Raji (cell line): Measurements from ENCODE around the gene ADAMTS17.

Source experiments
- POLR2A ChIP-seq: IDR thresholded peaks from 2 replicates; pipeline ENCODE4 v1.6.1; 2011; ENCODE audit warnings: low read depth, low read length, control low read depth; ENCODE audit not compliant: insufficient read depth

Gene ADAMTS17

DNA sequence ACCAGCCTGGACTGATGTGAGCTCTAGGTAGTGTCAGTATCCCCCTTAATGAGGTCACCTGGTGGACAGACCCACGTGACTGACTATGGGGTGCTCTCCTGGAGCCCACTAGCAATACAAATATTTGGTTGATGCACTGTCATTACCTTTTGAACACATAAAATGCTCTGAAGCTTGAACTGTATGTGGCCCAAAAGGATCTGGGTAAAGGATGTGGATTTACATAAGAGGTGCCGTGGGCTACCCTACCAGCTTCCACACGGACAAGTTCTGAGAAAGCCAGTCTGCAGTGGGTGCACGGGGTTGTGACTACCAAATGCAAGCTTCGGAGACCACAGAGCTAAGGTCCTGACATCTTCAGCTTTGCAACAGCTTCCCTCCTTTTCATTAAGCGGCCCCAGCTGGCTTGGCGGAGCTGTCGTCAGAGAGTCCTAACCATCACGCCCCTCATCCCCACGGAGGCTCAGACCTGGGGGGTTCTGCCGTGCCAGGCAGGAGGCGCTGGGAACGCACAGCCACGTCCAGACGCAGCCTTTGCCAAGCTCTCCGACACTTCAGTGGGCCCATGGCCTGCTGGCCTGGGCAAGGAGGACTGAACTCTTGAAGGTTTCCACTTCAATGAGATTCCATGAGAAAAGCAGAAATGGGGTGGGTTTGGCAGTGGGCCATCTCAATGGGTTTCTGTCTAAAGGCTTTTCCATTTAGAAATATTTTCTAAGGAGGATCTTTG lies 228.3 kb downstream of the ADAMTS17 start:
- TF ChIP-seq POLR2A: no peak

DNA sequence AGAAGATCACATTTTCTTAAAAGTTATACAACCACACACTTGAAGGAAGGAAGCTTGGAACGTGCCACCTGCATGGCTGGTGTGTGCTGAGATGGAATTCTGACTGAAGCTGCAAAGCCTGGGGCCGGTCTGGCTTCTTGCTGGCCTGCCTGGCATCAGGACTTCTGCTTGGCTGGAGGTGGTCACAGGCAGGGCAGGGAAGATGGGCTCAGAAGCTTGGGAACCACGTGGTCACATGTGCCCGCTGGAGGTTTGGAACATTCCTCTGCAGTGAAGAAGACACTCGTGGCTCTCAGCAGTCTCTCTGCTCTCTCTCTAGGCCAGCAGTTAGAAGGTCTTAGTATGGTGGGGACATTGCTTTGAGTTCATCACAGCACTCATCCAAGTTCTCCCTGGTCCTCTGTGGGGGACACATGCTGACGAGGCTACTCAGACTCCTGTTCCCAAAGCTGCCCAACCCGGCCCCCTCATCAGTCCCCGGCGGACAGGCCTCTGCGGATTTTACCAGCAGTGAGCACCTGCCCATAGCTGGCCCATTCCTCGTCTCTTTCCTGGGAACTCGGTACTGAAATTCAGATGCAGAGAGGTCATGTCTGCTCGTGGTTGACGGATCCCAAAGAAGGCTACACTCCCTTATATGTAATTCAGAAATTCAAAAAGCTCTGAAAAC lies 229.0 kb downstream of the ADAMTS17 start:
- TF ChIP-seq POLR2A: no peak

DNA sequence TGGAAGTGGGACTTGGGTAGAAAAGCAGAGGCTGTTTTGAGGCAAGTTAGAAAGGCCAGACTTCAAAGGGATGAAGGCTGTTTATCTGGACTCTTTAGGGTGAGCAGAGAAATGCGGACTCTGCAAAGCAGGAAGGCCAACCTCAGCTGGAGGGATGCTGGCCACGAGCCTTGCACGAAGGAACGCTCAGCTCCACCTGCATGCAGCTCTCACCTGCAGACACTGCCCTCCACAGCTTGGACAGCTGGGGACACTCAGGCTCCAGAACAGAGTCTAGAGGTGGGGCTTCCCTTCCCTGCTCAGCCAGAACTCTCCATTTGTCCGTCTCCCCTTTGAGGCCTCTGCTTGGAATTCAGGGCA lies 229.7 kb downstream of the ADAMTS17 start:
- no peak for TF ChIP-seq POLR2A

DNA sequence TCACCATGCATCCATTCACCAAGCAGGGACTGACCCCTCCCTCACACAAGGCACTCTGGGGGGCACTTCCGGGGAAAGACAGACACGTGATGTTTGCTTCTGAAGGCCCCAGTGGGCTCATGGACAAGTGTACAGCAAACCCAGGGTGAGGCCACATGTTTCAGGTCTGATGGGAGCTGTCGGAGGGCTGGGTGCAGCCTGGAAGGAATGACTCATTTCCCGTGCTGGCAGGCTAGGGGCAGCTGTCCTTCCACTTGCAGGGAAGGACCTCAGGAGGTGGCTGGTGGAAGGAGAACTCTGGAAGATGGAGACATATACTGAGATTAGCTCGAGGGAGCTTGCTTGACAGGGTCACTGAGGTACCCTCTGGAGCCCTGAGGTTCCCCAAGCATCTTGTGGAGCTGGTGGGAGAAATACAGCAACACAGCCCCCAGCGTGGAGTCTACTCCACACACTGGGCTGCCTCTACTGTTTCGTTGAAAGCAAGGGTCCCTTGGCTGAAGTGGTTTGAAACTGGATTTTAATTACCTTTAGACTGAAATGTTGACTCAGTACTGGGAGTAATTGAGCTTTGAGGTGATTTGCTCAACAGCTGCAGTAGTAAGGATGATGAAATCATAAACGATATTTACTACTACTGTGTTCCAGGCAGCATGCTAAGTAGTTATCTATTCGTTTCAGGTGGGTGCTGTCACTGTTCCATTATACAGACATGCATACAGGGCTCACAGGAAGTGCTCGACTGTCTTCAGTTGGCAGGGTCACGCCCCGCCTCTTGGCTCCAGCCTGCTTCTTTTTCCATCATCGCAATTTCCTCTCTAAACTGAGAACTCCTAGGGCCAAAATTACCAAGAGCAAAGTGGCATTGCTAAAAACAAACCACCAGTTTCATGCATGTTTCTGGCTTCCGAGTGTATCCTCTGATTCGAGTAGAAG lies 230.4 kb downstream of the ADAMTS17 start:
- TF ChIP-seq POLR2A: no peak

DNA sequence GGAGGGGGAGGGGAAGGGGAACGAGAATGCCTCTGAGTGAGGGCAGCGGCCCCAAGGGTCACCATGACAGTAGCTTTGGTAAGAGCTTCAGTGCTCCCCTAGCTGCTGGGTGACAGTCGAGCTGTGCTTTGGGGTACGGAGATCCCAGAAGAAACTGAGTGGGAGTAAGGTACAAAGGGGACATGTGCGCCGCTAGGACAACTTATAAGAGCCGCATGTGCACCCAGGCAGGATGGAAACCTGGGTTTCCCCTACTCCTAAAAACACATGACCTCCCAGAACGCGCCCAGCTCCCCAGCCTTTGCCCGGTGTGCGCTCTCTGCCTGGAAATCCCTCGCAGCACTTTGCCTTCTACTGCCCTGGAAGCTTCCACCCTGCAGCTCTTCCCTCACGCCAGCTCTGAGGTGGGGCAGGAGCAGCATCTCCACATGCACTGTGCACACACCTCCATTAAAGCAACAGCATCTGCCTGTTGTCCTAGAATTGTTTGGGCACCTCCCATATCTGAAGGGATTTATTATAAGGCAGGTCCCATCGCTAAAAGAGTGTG lies 232.2 kb downstream of the ADAMTS17 start:
- TF ChIP-seq POLR2A: no peak

DNA sequence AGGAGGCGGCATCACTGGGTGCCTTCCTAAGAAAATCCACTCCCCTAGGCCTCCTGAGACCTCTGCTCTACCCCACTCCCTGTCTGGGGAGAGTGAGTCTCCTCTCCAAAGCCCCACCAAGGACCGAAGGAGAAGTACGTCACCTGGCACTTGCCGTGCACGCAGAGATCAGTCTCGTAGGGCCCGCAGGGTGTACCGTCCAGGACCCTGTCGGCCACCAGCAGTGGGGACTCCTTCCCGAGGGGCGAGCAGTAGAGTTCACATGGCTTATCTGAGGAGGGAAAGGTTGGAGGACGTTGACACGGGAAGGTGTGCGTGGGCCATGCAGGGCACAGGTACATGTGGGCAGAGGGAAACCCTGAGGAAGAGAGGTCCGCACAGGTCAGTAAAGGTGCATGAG lies 232.9 kb downstream of the ADAMTS17 start:
- TF ChIP-seq POLR2A: no peak

DNA sequence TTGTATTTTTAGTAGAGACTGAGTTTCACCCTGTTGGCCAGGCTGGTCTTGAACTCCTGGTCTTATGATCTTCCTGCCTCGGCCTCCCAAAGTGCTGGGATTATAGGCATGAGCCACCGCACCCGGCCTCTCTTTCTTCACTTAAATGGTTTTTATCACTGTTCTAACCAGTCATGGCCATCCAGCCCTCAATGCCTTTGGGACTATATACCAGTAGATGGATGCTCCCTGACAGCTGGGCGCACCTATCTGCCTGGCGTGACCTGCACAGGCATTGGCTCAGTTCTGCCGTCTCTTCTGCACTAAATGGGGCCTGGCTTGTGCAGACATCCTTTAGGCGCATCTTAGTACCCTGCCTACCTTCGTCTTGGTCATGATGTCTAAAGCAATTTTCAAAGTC lies 233.4 kb downstream of the ADAMTS17 start:
- TF ChIP-seq POLR2A: no peak

DNA sequence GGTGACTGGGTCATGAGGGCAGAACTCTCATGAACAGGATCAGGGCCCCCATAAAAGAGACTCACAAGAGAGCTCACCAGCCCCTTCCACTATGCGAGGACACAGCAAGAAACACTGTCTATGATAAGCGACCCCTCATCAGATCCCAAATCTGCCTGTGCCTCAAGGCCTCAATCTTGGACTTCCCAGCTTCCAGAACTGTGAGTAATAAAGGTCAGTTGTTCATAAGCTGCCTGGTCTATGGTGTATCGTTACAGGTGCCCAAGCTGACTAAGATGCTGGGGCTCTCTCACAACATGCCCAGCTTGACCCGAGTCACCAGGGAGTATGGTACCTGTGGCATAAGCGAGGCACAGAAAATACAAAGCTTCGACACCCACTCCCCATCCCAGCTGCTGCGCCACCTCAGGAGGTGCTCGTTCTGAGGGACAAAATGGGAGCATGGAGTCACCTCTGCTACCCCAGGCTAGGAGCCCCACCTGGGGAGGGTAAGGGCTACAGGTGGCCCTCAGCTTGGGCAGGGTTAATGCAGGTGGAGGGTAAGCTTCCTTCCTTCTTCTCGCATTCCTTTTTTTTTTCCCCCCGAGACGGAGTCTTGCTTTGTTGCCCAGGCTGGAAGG lies 234.1 kb downstream of the ADAMTS17 start:
- TF ChIP-seq POLR2A: no peak

DNA sequence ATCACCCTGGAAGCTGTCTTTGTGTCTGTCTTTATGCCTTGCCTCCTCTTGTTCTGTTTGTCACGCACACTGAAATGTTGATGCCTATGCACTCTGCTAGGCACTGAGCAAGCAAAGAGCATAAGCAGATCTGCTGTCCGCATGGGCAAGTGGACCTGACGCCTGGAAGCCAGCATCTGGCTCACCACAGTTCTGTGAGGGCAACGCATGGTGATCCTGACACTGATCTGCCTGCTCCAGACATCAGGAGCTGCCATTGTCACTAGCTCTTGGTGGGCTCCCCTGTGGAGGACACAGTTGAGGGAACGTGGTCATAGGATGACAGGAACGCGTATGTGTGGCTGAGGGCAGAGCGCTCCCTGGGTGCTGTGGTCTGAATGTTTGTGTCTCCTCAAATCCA lies 234.6 kb downstream of the ADAMTS17 start:
- no peak for TF ChIP-seq POLR2A

DNA sequence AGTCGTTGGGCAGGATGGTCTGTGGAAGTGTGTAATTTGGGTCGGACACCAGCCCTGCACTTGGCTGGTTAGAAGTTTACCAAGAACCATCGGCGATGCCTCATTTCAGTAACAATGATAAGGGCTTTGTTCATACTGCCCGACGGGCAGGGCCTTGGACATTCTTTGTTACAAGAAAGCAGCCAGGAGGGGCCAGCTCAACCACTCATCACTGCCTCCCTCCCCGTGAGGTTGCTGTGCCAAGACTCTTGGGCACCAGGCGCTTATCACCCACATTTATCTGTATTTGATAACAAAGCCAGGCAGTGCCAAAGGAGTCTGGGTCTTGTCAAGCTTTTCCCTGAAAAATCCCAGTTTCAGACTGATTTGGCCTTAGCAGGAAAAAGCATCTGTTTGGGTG lies 235.0 kb downstream of the ADAMTS17 start:
- no peak for TF ChIP-seq POLR2A

DNA sequence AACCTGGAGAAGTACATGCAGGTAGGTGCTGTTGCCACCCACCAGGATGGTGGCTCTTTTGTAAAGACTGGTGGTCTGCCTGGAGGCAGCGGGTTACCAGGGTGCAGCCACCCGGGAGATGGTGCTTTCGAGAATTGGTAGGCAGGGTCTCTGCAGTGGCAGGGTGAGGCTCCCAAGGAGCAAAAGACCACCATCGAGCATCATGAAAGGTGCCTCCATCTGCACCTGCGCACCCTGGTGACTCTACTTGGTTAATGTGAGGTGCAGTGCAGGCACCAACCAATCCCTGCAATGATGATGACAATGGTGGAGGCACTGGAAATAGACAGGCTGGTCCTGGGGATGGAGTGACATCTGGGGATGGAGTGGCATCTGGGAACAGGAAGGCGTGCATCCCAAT lies 236.7 kb downstream of the ADAMTS17 start:
- TF ChIP-seq POLR2A: no peak

DNA sequence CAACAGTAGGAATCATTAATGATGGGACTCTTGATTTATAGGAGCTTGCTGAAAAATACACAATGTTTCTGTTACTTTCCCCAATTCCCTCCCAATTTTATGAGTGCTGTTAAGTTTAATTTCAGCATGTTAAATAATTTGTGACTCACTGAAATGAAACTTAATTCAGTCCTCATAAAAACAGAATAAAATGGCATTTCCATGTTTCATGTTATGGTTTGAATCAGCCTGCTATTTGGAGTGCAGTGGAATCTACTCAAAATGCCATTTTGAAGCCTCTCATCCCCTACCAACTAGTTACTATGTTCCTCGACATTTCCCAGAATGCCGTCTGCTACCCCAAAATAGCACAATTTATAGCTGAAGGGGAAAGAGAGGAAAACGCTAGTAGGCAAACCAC lies 237.5 kb downstream of the ADAMTS17 start:
- TF ChIP-seq POLR2A: no peak

DNA sequence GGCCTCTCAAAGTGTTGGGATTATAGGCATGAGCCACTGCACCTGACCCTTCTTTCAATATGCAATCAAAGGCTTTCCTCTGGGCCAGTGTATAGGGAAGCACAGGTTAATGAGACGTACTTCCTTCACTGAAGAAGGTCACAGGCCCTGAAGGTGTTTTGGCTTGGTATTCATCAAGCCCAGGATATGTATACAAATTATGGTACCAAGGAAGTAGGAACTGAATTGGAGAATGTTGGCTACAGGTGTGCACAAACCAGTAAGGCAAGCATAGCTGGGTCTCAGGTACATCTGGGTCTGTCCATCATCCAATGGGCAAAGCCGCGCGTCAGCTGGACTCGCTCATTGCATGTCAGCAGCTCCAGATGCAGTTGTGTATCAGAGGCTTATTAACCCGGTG lies 237.9 kb downstream of the ADAMTS17 start:
- TF ChIP-seq POLR2A: no peak

DNA sequence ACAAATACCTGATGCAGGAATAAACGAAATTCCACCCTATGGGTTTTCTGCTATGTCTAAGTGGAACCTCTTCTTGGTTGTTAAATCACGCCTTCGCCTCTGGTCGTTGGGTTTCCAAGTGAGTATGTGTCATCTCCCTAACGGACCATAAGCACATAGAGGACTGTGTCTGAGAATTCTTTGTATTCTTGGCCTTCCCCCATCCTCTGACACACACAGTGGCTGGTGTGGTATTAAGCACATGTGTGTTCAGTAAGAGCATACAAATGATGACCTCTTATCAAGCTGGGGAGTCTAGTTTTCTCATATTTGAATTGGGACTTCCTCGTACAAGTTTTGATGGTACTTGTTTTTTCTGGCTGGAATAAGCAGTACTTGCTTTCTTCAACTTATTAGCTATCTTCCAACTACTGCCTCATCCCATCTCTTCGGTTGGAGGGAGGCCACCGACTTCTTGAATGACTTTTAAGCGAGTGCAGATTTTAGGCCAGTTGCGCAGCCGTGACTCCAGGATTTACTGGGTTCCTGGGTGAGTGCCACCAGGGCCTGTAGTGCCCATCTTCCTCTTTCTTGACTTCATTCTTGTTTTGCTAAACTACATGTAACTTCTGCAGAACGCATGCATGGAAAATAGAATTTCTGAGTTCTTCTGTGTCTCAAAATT lies 240.2 kb downstream of the ADAMTS17 start:
- TF ChIP-seq POLR2A: no peak
